ENCODE data around the gene ARHGAP8. TPM values are rescaled to one million over a fixed set of nuclear protein-coding genes. Genes with fewer than 3 reads are reported as not detected.

Gene ARHGAP8
- total and polyA plus RNA-seq, 2 donors (not counting 1 experiment from before 2014, with no cell fraction given), result 0.37 TPM; not detected in 1

GRCh38 chr22:44793506-44794172, 41.3 kb downstream of the ARHGAP8 start:
- intact Hi-C loops (cut with micrococcal nuclease), result no loop called here
- no peaks in the 10 kb centered on the region for H3K4me1 Mint-ChIP-seq
- no peak overlapping the region for H2AFZ ChIP-seq (ENCODE audit: insufficient read depth, low read depth, low read length, poor library complexity, severe bottlenecking)
- no peak overlapping the region for H3K4me2 ChIP-seq (replicated peaks; ENCODE audit: low read depth, low read length, poor library complexity, severe bottlenecking)
- no peaks in the 10 kb centered on the region for H3K27me3 ChIP-seq (replicated peaks in 1 of 4; ENCODE audit: control extremely low read depth in 1 of 4, control insufficient read depth in 3 of 4, insufficient read depth in 4 of 4, low read length in 3 of 4)
- POLR2A ChIA-PET, result no interaction called here
- no peak overlapping the region for H3K9ac ChIP-seq (ENCODE audit: low read length)
- CTCF ChIA-PET, result no interaction called here
- peaks cover 4% of the 10 kb centered on the region for H3K27me3 Mint-ChIP-seq
- H3K4me3 Mint-ChIP-seq, result no peak overlapping the region
- H3K4me1 ChIP-seq (ENCODE audit: control insufficient read depth in 2 of 2, insufficient read depth in 2 of 2, low read length in 2 of 2), result no peaks in the 10 kb centered on the region
- DNase-seq (no peak), ATAC-seq (ENCODE audit: low read depth) (no peak)
- no peaks in the 10 kb centered on the region for H3K9me3 Mint-ChIP-seq (ENCODE audit: insufficient read depth)
- H3K27ac Mint-ChIP-seq, result no peak overlapping the region
- TF ChIP-seq EZH2 (IDR thresholded peaks at IDR 0.05; ENCODE audit: borderline replicate concordance, insufficient read depth, low read depth, low read length, poor library complexity, severe bottlenecking) (no peak), CTCF (IDR thresholded peaks at IDR 0.05) (no peak)
- 94% methylated on average over 21 of the region's 24 CpGs for WGBS (ENCODE audit: insufficient coverage)
- H3K4me3 ChIP-seq (ENCODE audit: control extremely low read depth in 1 of 5, extremely low read depth in 1 of 5, insufficient read depth in 1 of 5, low read depth in 2 of 5, low read length in 4 of 5), result no peak overlapping the region
- peaks cover 0 to 2% (median 0%) of the 10 kb centered on the region in 3 donors for H3K9me3 ChIP-seq (ENCODE audit: control extremely low read depth in 1 of 3, control insufficient read depth in 2 of 3, insufficient read depth in 1 of 3, low read length in 2 of 3)
- H3K79me2 ChIP-seq (ENCODE audit: control insufficient read depth, insufficient read depth, low read length), result no peaks in the 10 kb centered on the region
- H3K27ac ChIP-seq (ENCODE audit: low read length in 2 of 2), result no peak overlapping the region
- H4K20me1 ChIP-seq (ENCODE audit: control insufficient read depth, insufficient read depth, low read length, poor library complexity, severe bottlenecking), result no peaks in the 10 kb centered on the region
- no peaks in the 10 kb centered on the region for H3K36me3 ChIP-seq (replicated peaks in 1 of 2; ENCODE audit: control extremely low read depth in 1 of 2, control insufficient read depth in 1 of 2, extremely low read depth in 1 of 2, insufficient read depth in 2 of 2, low read length in 1 of 2)

- WGBS (ENCODE audit: insufficient coverage), result 79% methylated on average over 17 of the region's 18 CpGs
Measured at GRCh38 chr22:44795701-44796630, 43.6 kb downstream of the ARHGAP8 start.

More at GRCh38 chr22:44795701-44796630, 43.6 kb downstream of the ARHGAP8 start:
- Histone ChIP-seq H3K36me3 (replicated peaks in 1 of 2; ENCODE audit: control extremely low read depth in 1 of 2, control insufficient read depth in 1 of 2, extremely low read depth in 1 of 2, insufficient read depth in 2 of 2, low read length in 1 of 2) (no peaks in the 10 kb centered on the region), H3K79me2 (ENCODE audit: control insufficient read depth, insufficient read depth, low read length) (no peaks in the 10 kb centered on the region), H3K9me3 (ENCODE audit: control extremely low read depth in 1 of 3, control insufficient read depth in 2 of 3, insufficient read depth in 1 of 3, low read length in 2 of 3) (no peaks in the 10 kb centered on the region), H2AFZ (ENCODE audit: insufficient read depth, low read depth, low read length, poor library complexity, severe bottlenecking) (no peak overlapping the region), H4K20me1 (ENCODE audit: control insufficient read depth, insufficient read depth, low read length, poor library complexity, severe bottlenecking) (no peaks in the 10 kb centered on the region), H3K9ac (ENCODE audit: low read length) (no peak overlapping the region), H3K27ac (ENCODE audit: low read length in 2 of 2) (no peak overlapping the region), H3K4me2 (replicated peaks; ENCODE audit: low read depth, low read length, poor library complexity, severe bottlenecking) (no peak overlapping the region), H3K27me3 (replicated peaks in 1 of 4; ENCODE audit: control extremely low read depth in 1 of 4, control insufficient read depth in 3 of 4, insufficient read depth in 4 of 4, low read length in 3 of 4) (no peaks in the 10 kb centered on the region), H3K4me3 (ENCODE audit: control extremely low read depth in 1 of 5, extremely low read depth in 1 of 5, insufficient read depth in 1 of 5, low read depth in 2 of 5, low read length in 4 of 5) (no peak overlapping the region), H3K4me1 (ENCODE audit: control insufficient read depth in 2 of 2, insufficient read depth in 2 of 2, low read length in 2 of 2) (no peaks in the 10 kb centered on the region)
- Mint-ChIP-seq H3K27ac (no peak overlapping the region), H3K4me3 (no peak overlapping the region), H3K27me3 (no peaks in the 10 kb centered on the region), H3K9me3 (ENCODE audit: insufficient read depth) (no peaks in the 10 kb centered on the region), H3K4me1 (no peaks in the 10 kb centered on the region)
- intact Hi-C loops (cut with micrococcal nuclease), result no loop called here
- CTCF ChIA-PET, result no interaction called here
- POLR2A ChIA-PET, result interaction anchor here (0.6 kb wide), 1 partner anchor 149 kb away, joined by 4 read pairs; no protein-coding TSS in a partner anchor
- DNase-seq (no peak), ATAC-seq (ENCODE audit: low read depth) (no peak)
- TF ChIP-seq EZH2 (IDR thresholded peaks at IDR 0.05; ENCODE audit: borderline replicate concordance, insufficient read depth, low read depth, low read length, poor library complexity, severe bottlenecking) (no peak), CTCF (IDR thresholded peaks at IDR 0.05) (no peak)

Data from B cell (primary cell).